IMR-90 (cell line): Measurements from ENCODE around the gene FAF1.
"Not testable (repeated sequence)": the region's sequence is repeated elsewhere in the genome, so short reads cannot be mapped to it uniquely, and the experiment has no call there.

Experiments used
- BHLHE40 ChIP-seq: fragments of 150-350 bp; IDR thresholded peaks from 2 replicates; pipeline ENCODE4 v1.6.1; 2016; ENCODE audit warnings: mild to moderate bottlenecking, low read depth, low read length
- CHD1 ChIP-seq: IDR thresholded peaks from 2 replicates; pipeline ENCODE4 v1.6.1; 2012; ENCODE audit warnings: low read depth, low read length, improper control_type of control experiment
- CTCF ChIP-seq: conservative IDR thresholded peaks from 2 replicates; pipeline ENCODE4 v1.5.1; 2012; ENCODE audit warnings: mild to moderate bottlenecking, low read depth, low read length, improper control_type of control experiment
- ELK1 ChIP-seq: fragments of 150-350 bp; IDR thresholded peaks from 2 replicates; pipeline ENCODE4 v1.6.1; 2016; ENCODE audit warnings: low read depth, mild to moderate bottlenecking, low read length, moderate library complexity, borderline replicate concordance
- FOS ChIP-seq: fragments of 150-350 bp; IDR thresholded peaks from 2 replicates; pipeline ENCODE4 v1.6.1; 2016; ENCODE audit warnings: low read depth, low read length
- MAFK ChIP-seq: IDR thresholded peaks from 2 replicates; pipeline ENCODE4 v1.6.1; 2012; ENCODE audit warnings: low read depth, low read length, improper control_type of control experiment
- MXI1 ChIP-seq: IDR thresholded peaks from 2 replicates; pipeline ENCODE4 v1.6.1; 2012; ENCODE audit warnings: low read depth, mild to moderate bottlenecking, low read length, moderate library complexity, borderline replicate concordance
- NFE2L2 ChIP-seq: fragments of 150-350 bp; IDR thresholded peaks from 2 replicates; pipeline ENCODE4 v1.6.1; 2016; ENCODE audit warnings: low read depth, mild to moderate bottlenecking, low read length
- POLR2A ChIP-seq: IDR thresholded peaks from 2 replicates; pipeline ENCODE4 v1.6.1; 2012; ENCODE audit warnings: mild to moderate bottlenecking, low read depth, low read length
- RAD21 ChIP-seq: IDR thresholded peaks from 2 replicates; pipeline ENCODE4 v1.6.1; 2012; ENCODE audit warnings: low read length, improper control_type of control experiment
- RCOR1 ChIP-seq: IDR thresholded peaks from 2 replicates; pipeline ENCODE4 v1.6.1; 2012; ENCODE audit warnings: mild to moderate bottlenecking, low read length, improper control_type of control experiment; ENCODE audit not compliant: insufficient replicate concordance
- RFX5 ChIP-seq: IDR thresholded peaks from 2 replicates; pipeline ENCODE4 v1.8.0; 2012; ENCODE audit warnings: low read depth, mild to moderate bottlenecking, low read length, moderate library complexity
- SMC3 ChIP-seq: fragments of 150-350 bp; IDR thresholded peaks from 2 replicates; pipeline ENCODE4 v1.6.1; 2016; ENCODE audit warnings: low read depth, mild to moderate bottlenecking, antibody characterized with exemption, low read length, moderate library complexity
- USF2 ChIP-seq: fragments of 150-350 bp; IDR thresholded peaks from 2 replicates; pipeline ENCODE4 v1.6.1; 2017; ENCODE audit warnings: mild to moderate bottlenecking, antibody characterized with exemption, low read length, low read depth

GRCh38 chr1:50906050-50906449 is 54.0 kb downstream of the FAF1 start:
- not testable (repeated sequence) for TF ChIP-seq CTCF, POLR2A, MXI1, BHLHE40, MAFK, SMC3, RCOR1, RAD21, FOS, ELK1, RFX5, NFE2L2, USF2, CHD1
